ENCODE measurements around the gene C20orf204.
"Not testable (repeated sequence)": the region's sequence is repeated elsewhere in the genome, so short reads cannot be mapped to it uniquely, and the experiment has no call there.

Gene C20orf204

DNA sequence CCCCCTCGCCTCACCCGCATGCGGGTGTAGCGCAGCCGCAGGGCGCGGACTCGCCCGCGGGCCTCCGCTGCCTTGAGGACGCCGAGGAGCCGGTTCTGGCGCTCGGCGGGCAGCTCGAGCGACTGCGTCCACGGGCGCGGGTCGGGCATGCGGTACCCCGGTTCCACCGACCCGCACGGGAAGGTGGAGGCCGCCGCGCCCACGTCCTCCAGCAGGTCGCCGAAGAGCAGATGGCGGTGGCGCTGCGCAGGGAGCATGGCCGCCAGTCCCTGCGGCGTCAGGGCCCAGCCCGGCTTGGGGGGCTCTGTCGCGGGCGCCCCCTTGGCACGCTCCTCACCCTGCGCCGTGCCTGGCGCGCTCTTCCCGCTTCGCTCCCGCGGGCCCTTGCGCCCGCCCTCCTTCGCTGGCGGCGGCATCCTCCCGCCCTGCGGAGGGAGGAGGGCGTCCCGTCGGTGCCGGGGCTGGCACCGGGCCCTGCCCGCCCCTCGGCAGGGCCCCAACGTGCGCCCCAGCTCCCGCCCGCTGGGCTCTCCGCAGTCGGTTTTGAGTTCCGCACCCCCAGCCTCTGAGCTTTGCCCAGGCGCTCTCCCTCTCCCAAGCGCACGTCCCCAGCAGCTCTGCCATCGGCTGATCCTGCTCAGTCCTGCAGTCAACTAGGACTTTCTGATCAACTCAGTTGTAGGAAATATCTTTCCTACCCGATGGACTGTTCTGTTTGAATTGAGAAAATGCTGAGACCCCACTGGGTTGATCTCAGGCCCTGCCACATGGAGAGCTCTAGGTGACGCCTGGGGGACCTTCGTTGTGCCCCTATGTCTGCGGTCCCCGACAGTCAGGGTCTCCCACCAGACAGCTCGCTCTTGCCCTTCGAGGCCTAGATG, 48.1 kb downstream of the C20orf204 start, which contains the start of gene LKAAEAR1:
Gene LKAAEAR1 (minus strand): TSS at position 595 of the 881 bp plus-strand sequence. CDS start 179 bp downstream, at position 416.
- DNase-seq (ENCODE audit: low spot score), result no peak

DNA sequence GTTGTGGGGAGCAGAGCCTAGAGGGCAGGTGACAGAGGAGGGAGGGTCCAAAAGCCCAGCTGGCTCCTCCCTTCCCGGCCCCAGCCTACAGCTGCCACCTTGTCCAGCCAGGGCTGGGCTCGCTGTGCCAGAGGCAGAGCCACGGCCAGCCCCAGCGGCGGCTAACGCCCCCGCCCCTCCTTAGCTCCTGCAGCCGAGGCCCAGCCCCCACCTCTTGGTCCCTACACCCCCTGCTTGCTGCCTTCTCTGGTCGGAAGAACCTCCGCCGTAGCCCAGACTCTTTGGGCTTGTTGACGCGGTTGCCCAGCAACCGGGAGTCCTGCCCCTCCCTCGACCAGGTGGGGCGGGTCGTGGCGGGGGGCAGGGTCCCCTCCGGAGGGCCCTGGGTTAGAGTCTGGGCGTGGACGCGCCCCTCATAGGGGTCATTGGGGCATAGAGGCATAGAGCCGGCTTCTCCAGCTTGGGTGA, 48.7 kb downstream of the C20orf204 start:
- DNase-seq (ENCODE audit: low spot score), result no peak

DNA sequence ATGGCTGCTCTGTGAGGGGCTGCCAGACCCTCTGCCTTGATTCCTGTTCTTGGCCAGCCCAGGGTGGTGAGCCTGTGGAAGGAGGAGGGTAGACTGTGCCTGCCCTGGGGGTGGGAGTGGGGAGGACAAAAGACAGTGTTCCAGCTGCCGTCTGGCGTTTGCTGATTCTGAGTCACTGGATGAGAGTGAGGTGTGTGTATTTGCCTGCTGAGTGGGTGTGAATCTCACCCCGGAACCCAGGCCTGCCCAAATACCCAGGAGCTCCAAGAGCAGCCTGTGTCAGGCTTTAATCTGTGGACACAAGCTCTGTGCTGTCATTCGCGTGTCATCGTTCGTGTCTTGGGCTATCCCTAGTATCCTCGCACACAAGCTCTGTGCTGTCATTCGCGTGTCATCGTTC, 50.8 kb downstream of the C20orf204 start:
- DNase-seq (ENCODE audit: low spot score), result no peak

- not testable (repeated sequence) for DNase-seq (ENCODE audit: low spot score)
Observed at GRCh38 chr20:64087226-64087825, 51.3 kb downstream of the C20orf204 start.

DNA sequence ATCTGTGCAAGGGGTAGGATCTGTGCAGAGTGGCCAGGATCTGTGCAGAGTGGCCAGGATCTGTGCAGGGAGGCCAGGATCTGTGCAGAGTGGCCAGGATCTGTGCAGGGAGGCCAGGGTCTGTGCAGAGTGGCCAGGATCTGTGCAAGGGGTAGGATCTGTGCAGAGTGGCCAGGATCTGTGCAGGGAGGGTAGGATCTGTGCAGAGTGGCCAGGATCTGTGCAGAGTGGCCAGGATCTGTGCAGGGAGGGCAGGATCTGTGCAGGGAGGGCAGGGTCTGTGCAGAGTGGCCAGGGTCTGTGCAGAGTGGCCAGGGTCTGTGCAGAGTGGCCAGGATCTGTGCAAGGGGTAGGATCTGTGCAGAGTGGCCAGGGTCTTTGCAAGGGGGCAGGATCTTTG, 52.6 kb downstream of the C20orf204 start:
- DNase-seq (ENCODE audit: low spot score), result not testable (repeated sequence)

All from CD4-positive, alpha-beta T cell treated with Interleukin-2 at 100 ng/mL for 4 hours (primary cell).